Astrocyte of the cerebellum (primary cell): Measurements from ENCODE around the gene ZNF76.

Experiments used
- DNase-seq: peaks from one replicate; pipeline ENCODE4 v3.0.0-alpha.2; 2011; ENCODE audit warnings: low read depth
- H3K4me3 ChIP-seq: 2 replicates; pipeline ENCODE4 v1.5.1; 2011; ENCODE audit warnings: mild to moderate bottlenecking, low read depth, low read length, moderate library complexity
- in situ Hi-C: cut with HindIII; loops from 2 replicates; pipeline ENCODE4 v1.10.0; 2017; ENCODE audit warnings: low sequenced_read_pairs
- TF ChIP-seq, protein P1 (sequence below): IDR thresholded peaks from 2 replicates; pipeline ENCODE4 v1.5.1; 2012; ENCODE audit warnings: low read length, low read depth, moderate library complexity, mild to moderate bottlenecking; ENCODE audit errors: missing control alignments

The ZNF76 gene

DNA sequence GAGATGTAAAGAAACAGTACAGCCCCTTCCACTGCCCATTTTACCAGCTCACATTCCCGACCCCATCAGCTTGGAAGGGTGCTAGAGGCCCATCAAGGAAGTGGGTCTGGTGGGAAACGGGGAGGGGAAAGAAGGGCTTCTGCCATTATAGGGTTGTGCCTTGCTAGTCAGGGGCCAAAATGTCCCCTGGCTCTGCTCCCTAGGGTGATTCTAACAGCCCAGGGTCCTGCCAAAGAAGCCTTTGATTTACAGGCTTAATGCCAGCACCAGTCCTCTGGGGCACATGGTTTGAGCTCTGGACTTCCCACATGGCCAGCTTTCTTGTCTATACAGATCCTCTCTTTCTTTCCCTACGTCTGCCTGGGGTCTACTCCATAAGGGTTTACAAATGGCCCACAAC is 10.6 kb upstream of the ZNF76 start:
- TF ChIP-seq, protein P1, sequence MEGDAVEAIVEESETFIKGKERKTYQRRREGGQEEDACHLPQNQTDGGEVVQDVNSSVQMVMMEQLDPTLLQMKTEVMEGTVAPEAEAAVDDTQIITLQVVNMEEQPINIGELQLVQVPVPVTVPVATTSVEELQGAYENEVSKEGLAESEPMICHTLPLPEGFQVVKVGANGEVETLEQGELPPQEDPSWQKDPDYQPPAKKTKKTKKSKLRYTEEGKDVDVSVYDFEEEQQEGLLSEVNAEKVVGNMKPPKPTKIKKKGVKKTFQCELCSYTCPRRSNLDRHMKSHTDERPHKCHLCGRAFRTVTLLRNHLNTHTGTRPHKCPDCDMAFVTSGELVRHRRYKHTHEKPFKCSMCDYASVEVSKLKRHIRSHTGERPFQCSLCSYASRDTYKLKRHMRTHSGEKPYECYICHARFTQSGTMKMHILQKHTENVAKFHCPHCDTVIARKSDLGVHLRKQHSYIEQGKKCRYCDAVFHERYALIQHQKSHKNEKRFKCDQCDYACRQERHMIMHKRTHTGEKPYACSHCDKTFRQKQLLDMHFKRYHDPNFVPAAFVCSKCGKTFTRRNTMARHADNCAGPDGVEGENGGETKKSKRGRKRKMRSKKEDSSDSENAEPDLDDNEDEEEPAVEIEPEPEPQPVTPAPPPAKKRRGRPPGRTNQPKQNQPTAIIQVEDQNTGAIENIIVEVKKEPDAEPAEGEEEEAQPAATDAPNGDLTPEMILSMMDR: no peak
- in situ Hi-C loops: no loop called here

DNA sequence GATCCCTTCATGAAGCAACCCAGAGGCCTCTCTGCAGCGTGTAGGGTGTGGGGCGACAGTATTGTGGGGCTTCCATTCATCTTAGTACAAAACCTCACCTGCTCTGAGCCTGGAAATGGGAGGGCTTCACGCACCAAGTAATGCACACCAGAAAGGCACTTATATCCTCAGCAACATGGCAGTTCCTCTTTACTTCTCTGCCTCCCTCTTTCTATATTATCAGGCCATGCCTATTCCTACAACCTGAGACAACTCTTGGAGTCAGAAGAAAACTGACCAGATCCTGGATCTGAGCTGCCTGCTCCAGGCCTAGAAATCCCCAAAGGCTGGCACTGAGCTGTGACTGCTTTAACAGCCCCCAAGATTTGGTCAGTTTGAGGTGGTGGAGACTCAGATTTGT is 7.6 kb upstream of the ZNF76 start:
- H3K4me3 ChIP-seq: no peak overlapping the region
- in situ Hi-C loops: no loop called here
- DNase-seq: no peak
- TF ChIP-seq, protein P1: no peak

More for the DNA sequence above, 10.6 kb upstream of the ZNF76 start:
- no peak for DNase-seq
- H3K4me3 ChIP-seq: no peak overlapping the region

DNA sequence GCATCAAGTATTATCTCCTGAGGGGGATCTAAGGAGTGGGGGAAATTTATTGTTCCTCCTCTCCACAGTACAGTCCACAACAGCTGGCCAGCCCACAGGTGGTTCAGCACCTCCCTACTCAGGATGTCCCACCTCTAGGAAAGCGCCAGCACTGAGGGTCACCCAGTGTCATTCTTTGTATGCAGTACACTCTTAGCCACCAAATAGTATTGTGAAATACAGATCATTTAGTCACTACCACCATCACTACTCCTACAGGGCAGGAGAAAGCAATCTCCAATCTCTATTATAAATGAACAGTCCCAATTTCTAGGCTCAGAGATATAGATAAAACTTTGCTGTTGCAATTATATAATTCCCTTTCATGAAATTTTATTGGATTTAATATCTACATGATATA is 6.3 kb upstream of the ZNF76 start:
- in situ Hi-C loops: no loop called here
- no peak overlapping the region for H3K4me3 ChIP-seq
- no peak for DNase-seq
- TF ChIP-seq, protein P1: no peak

DNA sequence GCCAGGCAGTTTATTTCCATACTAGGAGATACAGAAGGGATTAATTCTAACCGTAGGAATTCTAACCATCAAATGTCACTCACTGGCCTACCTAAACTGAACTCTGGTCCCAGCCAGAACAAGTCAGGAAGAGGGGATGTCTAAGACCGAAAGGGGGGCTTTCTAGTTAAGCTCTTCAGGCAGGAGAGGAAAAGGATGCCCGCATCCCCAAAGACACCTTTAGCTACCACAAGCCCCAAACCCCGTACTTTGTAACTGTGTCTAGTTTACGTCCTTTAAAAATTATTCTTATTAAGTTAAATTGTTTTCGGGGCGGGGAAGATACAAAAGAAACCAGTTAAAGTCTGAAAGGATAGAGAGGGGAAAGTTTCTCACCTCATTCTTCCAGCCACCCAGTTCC is 1.2 kb upstream of the ZNF76 start:
- TF ChIP-seq, protein P1: no peak
- in situ Hi-C loops: no loop called here
- no peak for DNase-seq
- H3K4me3 ChIP-seq: peak overlapping the region; percentile 88

DNA sequence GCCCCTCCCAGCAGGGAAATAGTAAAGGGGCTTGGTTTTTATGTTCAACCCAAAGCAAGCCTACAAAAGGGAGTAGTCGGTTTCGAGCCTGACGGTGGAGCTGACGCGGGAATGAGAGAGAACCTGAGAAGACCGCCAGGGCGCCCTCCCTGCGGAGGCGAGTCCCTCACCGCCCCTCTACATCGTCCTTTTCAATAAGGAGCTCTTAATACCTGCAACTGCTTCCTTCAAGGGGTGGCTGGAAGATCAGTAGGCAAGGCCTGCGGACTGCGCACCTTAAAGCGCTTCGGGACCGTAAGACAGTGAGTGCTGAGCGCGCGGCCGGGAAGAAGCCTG is 709 bp upstream of the ZNF76 start:
- in situ Hi-C loops: no loop called here
- peak; percentile 36 for DNase-seq
- TF ChIP-seq, protein P1: peak; percentile 25
- H3K4me3 ChIP-seq: peak overlapping the region; percentile 88

DNA sequence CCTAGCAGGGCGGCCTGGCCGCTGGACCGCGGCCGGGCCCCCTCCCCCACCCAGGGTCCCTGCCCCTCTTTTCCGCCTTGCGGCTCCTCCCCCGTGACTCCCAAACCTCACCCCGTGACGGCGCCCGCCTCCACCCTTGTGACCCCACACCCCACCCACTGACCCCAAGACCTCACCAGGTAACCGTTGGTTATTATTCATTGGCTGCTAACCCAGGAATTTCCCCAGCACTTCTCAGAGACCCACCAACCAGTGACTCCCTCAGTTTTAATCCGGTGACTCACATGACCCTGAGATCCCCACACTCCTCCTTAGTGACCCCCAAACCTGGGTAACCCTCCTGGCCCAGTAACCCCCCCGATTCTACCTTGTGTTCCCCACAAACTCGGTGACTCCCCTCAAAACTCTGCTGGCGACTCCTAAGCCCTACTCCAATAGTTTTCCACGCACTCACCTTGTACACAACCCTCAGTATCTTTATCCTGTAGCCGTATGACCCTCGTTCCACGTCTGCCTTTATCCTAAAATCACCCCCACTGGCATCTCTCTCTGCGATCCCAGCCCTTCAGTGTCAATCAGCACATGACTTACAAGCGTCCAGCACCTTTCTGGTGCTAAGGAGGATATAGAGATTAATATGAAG is 534 bp downstream of the ZNF76 start:
- TF ChIP-seq, protein P1: no peak
- DNase-seq: no peak
- H3K4me3 ChIP-seq: peak overlapping the region; percentile 88
- in situ Hi-C loops: no loop called here
